Measurements from ENCODE around the gene CCDC92B. TPM values are rescaled to one million over a fixed set of nuclear protein-coding genes. Genes with fewer than 3 reads are reported as not detected.
A peak's percentile ranks its signal among the peaks of the same experiment; 100 is the strongest.

Gene CCDC92B
- total and polyA plus RNA-seq, 2 of the 4 experiments (the other 2 are of a cell fraction), result not detected

- no peak overlapping the region for H3K56ac ChIP-seq (ENCODE audit: extremely low read depth, insufficient read depth, low read length)
- no peak overlapping the region for H3K9ac ChIP-seq (ENCODE audit: low read depth, low read length)
- H2BK120ac ChIP-seq (ENCODE audit: low read depth, low read length), result no peak overlapping the region
- no peak for TF ChIP-seq SMC3 (IDR thresholded peaks at IDR 0.05; ENCODE audit: low read depth, low read length)
- TF ChIP-seq CHD1 (IDR thresholded peaks at IDR 0.05; ENCODE audit: low read depth, low read length), result no peak
- no peak for TF ChIP-seq BHLHE40 (IDR thresholded peaks at IDR 0.05; ENCODE audit: low read depth, low read length)
- TF ChIP-seq ELK1 (IDR thresholded peaks at IDR 0.05; ENCODE audit: borderline replicate concordance, low read depth, low read length), result no peak
- TF ChIP-seq RCOR1 (IDR thresholded peaks at IDR 0.05; ENCODE audit: insufficient replicate concordance, low read length), result no peak
- TF ChIP-seq RFX5 (IDR thresholded peaks at IDR 0.05; ENCODE audit: low read depth, low read length), result no peak
- no peak for TF ChIP-seq MXI1 (IDR thresholded peaks at IDR 0.05; ENCODE audit: borderline replicate concordance, low read depth, low read length)
- no peak for TF ChIP-seq POLR2A (IDR thresholded peaks at IDR 0.05; ENCODE audit: low read depth, low read length)
- TF ChIP-seq RAD21 (IDR thresholded peaks at IDR 0.05; ENCODE audit: low read length), result no peak
- TF ChIP-seq MAFK (IDR thresholded peaks at IDR 0.05; ENCODE audit: low read depth, low read length), result no peak
- TF ChIP-seq FOS (IDR thresholded peaks at IDR 0.05; ENCODE audit: low read depth, low read length), result no peak
- no peak for TF ChIP-seq USF2 (IDR thresholded peaks at IDR 0.05; ENCODE audit: low read depth, low read length)
- TF ChIP-seq CEBPB (IDR thresholded peaks at IDR 0.05; ENCODE audit: low read depth, low read length), result no peak
- no peak for TF ChIP-seq MAZ (IDR thresholded peaks at IDR 0.05; ENCODE audit: borderline replicate concordance, low read depth, low read length)
- no peak for TF ChIP-seq NFE2L2 (IDR thresholded peaks at IDR 0.05; ENCODE audit: low read depth, low read length)
- TF ChIP-seq, protein P1, sequence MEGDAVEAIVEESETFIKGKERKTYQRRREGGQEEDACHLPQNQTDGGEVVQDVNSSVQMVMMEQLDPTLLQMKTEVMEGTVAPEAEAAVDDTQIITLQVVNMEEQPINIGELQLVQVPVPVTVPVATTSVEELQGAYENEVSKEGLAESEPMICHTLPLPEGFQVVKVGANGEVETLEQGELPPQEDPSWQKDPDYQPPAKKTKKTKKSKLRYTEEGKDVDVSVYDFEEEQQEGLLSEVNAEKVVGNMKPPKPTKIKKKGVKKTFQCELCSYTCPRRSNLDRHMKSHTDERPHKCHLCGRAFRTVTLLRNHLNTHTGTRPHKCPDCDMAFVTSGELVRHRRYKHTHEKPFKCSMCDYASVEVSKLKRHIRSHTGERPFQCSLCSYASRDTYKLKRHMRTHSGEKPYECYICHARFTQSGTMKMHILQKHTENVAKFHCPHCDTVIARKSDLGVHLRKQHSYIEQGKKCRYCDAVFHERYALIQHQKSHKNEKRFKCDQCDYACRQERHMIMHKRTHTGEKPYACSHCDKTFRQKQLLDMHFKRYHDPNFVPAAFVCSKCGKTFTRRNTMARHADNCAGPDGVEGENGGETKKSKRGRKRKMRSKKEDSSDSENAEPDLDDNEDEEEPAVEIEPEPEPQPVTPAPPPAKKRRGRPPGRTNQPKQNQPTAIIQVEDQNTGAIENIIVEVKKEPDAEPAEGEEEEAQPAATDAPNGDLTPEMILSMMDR (conservative IDR thresholded peaks at IDR 0.05; ENCODE audit: low read depth, low read length), result no peak
- H3K4me3 ChIP-seq (ENCODE audit: insufficient read depth, low read depth, low read length), result no peak overlapping the region
- in situ Hi-C loops (cut with MboI; ENCODE audit: low sequenced_read_pairs), result no loop called here
- H3K9me1 ChIP-seq (ENCODE audit: insufficient read depth, low read length), result peaks cover 9% of the 10 kb centered on the region; the same call in 1 of the 2 replicates
- H3K79me1 ChIP-seq (ENCODE audit: low read depth in 1 of 2, low read length in 2 of 2), result peaks cover 0 to 9% of the 10 kb centered on the region in 2 experiments; a peak in 2 of 4 replicates
- BruUV-seq (replicated peaks), result no TSS peak
- no CpG with 5 or more reads among the region's 5 CpGs for WGBS, 2 experiments (ENCODE audit: extremely low coverage in 2 of 2, insufficient read length in 1 of 2)
- peaks cover 4% of the 10 kb centered on the region; the same call in 1 of the 2 replicates for H3K4me1 ChIP-seq (ENCODE audit: control insufficient read depth, insufficient read depth, low read length)
- H3K36me3 ChIP-seq (ENCODE audit: control insufficient read depth, insufficient read depth, low read length), result no peaks in the 10 kb centered on the region
- H3K23ac ChIP-seq (ENCODE audit: low read depth, low read length), result no peak overlapping the region
- H4K91ac ChIP-seq (ENCODE audit: insufficient read depth, low read depth, low read length), result no peak overlapping the region
- DNase-seq (no peak), ATAC-seq (ENCODE audit: low read depth) (no peak)
- no peaks in the 10 kb centered on the region for H4K20me1 ChIP-seq (ENCODE audit: insufficient read depth, low read length)
- ChIA-PET POLR2A (ENCODE audit: unreplicated experiment) (no interaction called here), CTCF (no interaction called here)
- no peak overlapping the region for H2AK5ac ChIP-seq (ENCODE audit: low read depth, low read length)
- H3K4ac ChIP-seq (ENCODE audit: low read depth, low read length), result no peak overlapping the region
- H3K27me3 ChIP-seq (ENCODE audit: control insufficient read depth, insufficient read depth, low read length), result peaks cover 7% of the 10 kb centered on the region
- no peak overlapping the region for H3K14ac ChIP-seq (replicated peaks; ENCODE audit: low read depth, low read length)
- peak overlapping the region; percentile 28 for H2AK9ac ChIP-seq (replicated peaks; ENCODE audit: low read depth, low read length, poor library complexity)
- H4K8ac ChIP-seq (ENCODE audit: low read depth in 2 of 2, low read length in 2 of 2), result no peak overlapping the region
- no peak overlapping the region for H2BK15ac ChIP-seq (ENCODE audit: low read depth, low read length)
- H3K4me2 ChIP-seq (ENCODE audit: low read depth, low read length), result no peak overlapping the region
- no peak overlapping the region for H3K27ac ChIP-seq (ENCODE audit: insufficient read depth, low read length)
- intact Hi-C loops (cut with micrococcal nuclease), result no loop called here
- no peak overlapping the region for H2BK20ac ChIP-seq (ENCODE audit: low read depth, low read length)
- no peaks in the 10 kb centered on the region for H3K9me3 ChIP-seq (ENCODE audit: control insufficient read depth, insufficient read depth, low read length)
- H3K18ac ChIP-seq (ENCODE audit: low read depth, low read length), result no peak overlapping the region
- no peak overlapping the region for H2BK5ac ChIP-seq (ENCODE audit: low read depth, low read length, poor library complexity, severe bottlenecking)
- dilution Hi-C loops (cut with HindIII; ENCODE audit: low sequenced_read_pairs, unreplicated experiment), result no loop called here
- no peak overlapping the region for H4K5ac ChIP-seq (ENCODE audit: low read depth, low read length)
- no peak overlapping the region for H2AFZ ChIP-seq (replicated peaks; ENCODE audit: low read length, poor library complexity)
Measured at GRCh38 chr17:2716649-2717048, 32.8 kb downstream of the CCDC92B start.

Measured in IMR-90 (cell line).